GM12878 (cell line): Measurements from ENCODE around the gene PLA2G2C.

Experiments used
- ATF7 ChIP-seq: fragments of 450-650 bp; IDR thresholded peaks from 2 replicates; pipeline ENCODE4 v1.6.1; 2016; ENCODE audit warnings: low read depth, mild to moderate bottlenecking
- EP300 ChIP-seq, 2 experiments: fragments of 150-350 bp in 1 of 2; IDR thresholded peaks; 2 replicates each; pipeline ENCODE4 v1.6.1; 2011 to 2012; ENCODE audit warnings: low read depth in 2 of 2, low read length in 2 of 2, borderline replicate concordance in 1 of 2, improper control_type of control experiment in 1 of 2, inconsistent platforms in 1 of 2; ENCODE audit not compliant: control insufficient read depth in 1 of 2

GRCh38 chr1:20199403-20199802 is 13.1 kb upstream of the PLA2G2C start:
- TF ChIP-seq ATF7 (no peak), EP300 (IDR thresholded peaks at IDR 0.05; ENCODE audit: borderline replicate concordance in 1 of 2, control insufficient read depth in 1 of 2, low read depth in 2 of 2, low read length in 2 of 2) (no peak)
